Measurements from ENCODE around the gene GDF11.
A peak's percentile ranks its signal among the peaks of the same experiment; 100 is the strongest.
"Not testable (repeated sequence)": the region's sequence is repeated elsewhere in the genome, so short reads cannot be mapped to it uniquely, and the experiment has no call there.

GDF11 gene

GRCh38 chr12:55741931-55742680, 816 bp upstream of the GDF11 start:
- no peak for DNase-seq (ENCODE audit: low read depth in 2 of 2)

DNA sequence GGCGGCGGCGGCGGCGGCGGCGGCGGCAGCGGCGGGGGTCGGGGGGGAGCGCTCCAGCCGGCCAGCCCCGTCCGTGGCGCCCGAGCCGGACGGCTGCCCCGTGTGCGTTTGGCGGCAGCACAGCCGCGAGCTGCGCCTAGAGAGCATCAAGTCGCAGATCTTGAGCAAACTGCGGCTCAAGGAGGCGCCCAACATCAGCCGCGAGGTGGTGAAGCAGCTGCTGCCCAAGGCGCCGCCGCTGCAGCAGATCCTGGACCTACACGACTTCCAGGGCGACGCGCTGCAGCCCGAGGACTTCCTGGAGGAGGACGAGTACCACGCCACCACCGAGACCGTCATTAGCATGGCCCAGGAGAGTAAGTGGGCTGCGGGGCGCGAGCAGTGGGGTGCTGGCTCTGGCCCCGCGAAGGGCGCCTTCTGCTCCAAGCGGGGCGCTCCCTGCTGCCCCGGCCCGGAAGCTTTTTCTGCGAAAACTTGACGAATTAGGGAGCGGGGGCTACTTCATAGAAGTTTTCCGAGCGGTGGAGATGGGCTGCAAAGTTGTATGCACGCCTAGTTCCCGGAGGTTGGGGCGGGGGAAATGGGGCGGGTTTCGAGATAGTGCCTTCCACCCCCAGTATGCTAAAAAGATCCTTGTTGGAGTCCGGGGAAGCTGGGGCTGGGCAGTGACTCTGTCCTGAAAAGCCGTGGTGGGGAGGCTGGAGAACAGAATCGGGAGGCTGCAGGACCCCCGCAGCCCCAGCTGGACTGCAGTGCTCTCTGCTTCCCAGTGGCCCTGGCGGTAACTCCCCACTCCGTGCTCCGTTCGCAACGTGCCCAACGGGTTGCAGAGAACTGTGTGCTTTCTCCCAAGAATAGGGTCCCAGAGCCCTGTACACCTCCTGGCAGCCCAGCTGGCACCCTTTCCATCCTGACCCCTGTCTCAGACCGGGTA, 751 bp downstream of the GDF11 start:
- DNase-seq (ENCODE audit: low read depth in 2 of 2) = peak in 1 of 2 donors; percentile 35

GRCh38 chr12:55744340-55745030, 1.6 kb downstream of the GDF11 start:
- no peak for DNase-seq (ENCODE audit: low read depth in 2 of 2)

- DNase-seq (ENCODE audit: low read depth in 2 of 2) = no peak
Observed at GRCh38 chr12:55745361-55746173, 2.6 kb downstream of the GDF11 start.

DNA sequence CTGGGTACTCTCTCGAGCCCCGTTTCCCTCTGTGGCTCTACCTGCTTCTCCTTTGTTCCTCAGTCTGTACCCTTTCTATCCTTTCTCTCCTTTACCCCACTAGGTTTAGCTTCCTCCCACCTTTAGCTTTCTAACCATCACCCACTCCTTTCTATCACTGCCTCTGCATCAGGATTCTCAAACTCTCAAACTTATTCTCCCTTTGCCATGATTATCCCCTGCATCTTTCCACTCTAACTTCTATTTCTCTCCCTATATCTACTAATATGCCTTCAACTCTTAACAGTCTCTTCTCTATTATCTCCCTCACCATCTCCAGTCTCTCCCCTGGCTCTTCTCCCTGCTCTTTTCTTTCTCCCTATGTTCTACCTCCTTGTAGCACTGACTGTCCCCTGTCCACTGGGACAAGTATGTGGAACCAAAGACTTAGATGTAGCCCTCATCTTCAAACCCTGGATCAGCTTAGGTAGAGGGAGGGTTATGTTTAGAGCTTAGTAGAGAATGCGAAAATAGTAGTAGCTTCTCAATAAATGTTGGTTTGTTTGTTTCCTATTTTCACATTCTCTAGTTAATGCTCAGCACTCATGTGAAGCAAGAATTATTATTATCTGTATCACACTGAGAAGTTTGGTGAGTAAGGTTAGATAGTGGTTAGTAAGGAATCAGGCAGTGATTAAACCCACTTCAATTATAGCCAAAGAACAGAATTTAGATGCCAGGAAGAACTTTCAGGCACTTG, 3.4 kb downstream of the GDF11 start:
- DNase-seq (ENCODE audit: low read depth in 2 of 2) = no peak

- no peak for DNase-seq (ENCODE audit: low read depth in 2 of 2)
Observed at GRCh38 chr12:55746913-55747231, 4.0 kb downstream of the GDF11 start.

DNA sequence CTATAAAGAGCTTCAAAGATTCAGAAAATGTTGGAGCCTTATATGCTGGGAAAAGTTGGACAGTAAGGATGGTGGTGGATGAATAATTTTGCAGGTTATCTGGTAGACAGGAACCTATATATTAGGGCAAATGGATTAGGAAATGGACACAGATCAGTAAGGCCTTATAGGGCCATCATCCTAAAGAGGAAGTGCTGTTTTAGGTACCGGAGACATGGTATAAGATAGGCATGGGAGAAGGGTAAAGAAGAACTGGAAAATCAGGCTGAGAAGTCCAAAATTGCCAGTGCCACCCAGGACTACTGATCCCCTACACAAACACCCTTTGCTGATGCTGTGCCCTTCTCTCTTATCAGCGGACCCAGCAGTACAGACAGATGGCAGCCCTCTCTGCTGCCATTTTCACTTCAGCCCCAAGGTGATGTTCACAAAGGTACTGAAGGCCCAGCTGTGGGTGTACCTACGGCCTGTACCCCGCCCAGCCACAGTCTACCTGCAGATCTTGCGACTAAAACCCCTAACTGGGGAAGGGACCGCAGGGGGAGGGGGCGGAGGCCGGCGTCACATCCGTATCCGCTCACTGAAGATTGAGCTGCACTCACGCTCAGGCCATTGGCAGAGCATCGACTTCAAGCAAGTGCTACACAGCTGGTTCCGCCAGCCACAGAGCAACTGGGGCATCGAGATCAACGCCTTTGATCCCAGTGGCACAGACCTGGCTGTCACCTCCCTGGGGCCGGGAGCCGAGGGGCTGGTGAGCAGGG, 5.5 kb downstream of the GDF11 start:
- no peak for DNase-seq (ENCODE audit: low read depth in 2 of 2)

DNA sequence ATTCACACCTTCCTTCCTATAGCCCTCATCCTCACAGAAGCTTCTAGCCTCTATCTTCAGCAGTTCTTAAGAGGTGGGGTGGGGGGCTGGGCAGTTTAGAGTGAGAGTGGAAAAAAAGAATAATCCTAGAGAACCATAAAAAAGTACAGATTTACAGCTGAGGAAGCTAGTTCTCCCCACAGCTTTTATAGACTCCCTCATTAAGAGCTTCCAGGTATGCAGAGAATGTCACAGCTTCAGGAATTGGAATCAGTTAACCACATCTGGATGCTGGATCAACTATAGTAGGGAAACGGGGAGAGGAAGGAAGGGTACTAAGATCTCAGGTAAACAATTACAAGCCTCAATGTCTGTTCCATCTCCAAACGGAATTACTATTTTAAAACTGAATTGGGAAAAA, 12.3 kb downstream of the GDF11 start:
- no peak for DNase-seq (ENCODE audit: low read depth in 2 of 2)

- no peak for DNase-seq (ENCODE audit: low read depth in 2 of 2)
Observed at GRCh38 chr12:55757701-55758100, 14.8 kb downstream of the GDF11 start.

DNA sequence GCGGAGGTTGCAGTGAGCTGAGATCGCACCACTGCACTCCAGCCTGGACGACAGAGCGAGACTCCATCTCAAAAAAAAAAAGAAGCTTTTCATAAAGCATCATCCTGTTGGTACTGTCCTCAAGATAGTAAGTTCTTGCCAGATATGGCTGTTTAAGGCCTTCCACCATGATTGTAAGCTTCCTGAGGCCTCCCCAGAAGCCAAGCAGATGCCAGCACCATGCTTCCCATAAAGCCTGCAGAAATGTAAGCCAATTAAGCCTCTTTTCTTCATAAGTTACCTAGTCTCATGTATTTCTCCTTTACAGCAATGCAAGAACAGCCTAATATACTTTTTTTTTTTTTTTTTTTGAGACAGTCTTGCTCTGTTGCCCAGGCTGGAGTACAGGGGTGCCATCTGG, 15.7 kb downstream of the GDF11 start:
- DNase-seq (ENCODE audit: low read depth in 2 of 2) = not testable (repeated sequence)

DNA sequence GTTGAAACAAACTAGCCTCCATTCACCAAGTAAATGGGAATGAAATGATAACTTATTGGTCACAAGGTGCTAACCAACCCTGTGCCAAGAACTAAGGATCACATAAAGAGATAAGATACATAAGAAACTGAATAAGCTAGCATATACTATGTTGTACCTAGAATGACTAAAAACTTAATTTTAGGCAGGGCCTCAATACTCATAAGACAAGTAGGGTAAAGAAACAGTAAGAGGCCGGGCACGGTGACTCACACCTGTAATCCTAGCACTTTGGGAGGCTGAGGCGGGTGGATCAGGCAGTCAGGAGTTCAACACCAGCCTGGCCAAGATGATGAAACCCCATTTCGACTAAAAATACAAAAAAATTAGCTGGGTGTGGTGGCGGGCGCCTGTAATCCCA, 17.7 kb downstream of the GDF11 start:
- DNase-seq (ENCODE audit: low read depth in 2 of 2) = no peak

GRCh38 chr12:55762646-55763045, 19.7 kb downstream of the GDF11 start:
- DNase-seq (ENCODE audit: low read depth in 2 of 2) = no peak

GRCh38 chr12:55765736-55766290, 22.9 kb downstream of the GDF11 start:
- no peak for DNase-seq (ENCODE audit: low read depth in 2 of 2)

GRCh38 chr12:55767156-55767555, 24.2 kb downstream of the GDF11 start:
- no peak for DNase-seq (ENCODE audit: low read depth in 2 of 2)

- no peak for DNase-seq (ENCODE audit: low read depth in 2 of 2)
Observed at GRCh38 chr12:55771736-55772135, 28.8 kb downstream of the GDF11 start.

DNA sequence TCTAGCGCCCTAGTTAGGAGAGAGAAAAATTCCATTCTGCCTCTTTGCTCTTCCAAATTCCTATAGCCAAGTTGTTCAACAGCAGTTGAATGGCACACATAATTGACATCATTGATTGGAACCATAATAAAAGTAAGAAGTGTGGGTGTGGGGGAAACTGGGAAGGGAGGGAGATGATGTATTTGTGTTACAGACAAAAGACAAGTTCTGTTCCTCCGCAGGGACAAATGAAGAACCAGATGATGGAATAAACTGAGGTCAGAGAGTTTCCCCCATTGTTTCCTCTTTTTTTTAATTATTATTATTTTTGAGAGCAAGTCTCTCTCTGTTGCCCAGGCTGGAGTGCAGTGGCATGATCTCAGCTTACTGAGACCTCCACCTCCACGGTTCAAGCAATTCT, 34.9 kb downstream of the GDF11 start:
- DNase-seq (ENCODE audit: low read depth in 2 of 2) = no peak

DNA sequence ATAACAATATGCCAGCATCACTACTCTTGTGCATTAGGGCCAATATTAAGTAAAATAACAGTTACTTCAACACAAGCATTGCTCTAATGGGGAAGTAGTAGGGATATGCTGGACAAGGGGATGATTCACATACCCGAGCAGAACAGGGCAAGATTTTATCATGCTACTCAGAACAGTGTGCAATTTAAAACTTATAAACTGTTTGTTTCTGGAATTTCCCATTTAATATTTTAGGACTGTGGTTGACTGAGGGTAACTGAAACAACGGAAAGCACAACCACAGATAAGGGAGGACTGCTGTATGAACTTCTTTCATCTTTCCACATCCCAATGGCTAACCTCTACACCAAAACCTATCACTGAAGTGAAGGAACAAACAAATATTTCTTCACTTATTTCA, 37.8 kb downstream of the GDF11 start:
- DNase-seq (ENCODE audit: low read depth in 2 of 2) = no peak

DNA sequence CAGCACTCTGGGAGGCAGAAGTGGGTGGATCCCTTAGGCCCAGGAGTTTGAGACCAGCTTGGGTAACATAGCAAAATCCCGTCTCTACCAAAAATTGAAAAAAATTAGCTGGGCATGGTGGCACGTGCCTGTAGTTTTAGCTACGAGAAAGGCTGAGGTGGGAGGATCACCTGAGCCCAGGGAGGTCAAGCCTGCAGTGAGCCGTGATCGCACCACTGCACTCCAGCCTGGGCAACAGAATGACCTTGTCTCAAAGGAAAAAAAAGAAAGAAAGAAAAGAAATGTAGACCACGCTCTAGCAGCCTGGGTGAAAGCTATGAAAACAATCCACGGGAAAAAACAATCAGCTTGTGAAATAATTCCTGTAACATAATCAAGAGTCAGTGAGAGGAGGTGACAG, 45.6 kb downstream of the GDF11 start:
- no peak for DNase-seq (ENCODE audit: low read depth in 2 of 2)

GRCh38 chr12:55789171-55789570, 46.2 kb downstream of the GDF11 start:
- DNase-seq (ENCODE audit: low read depth in 2 of 2) = no peak

DNA sequence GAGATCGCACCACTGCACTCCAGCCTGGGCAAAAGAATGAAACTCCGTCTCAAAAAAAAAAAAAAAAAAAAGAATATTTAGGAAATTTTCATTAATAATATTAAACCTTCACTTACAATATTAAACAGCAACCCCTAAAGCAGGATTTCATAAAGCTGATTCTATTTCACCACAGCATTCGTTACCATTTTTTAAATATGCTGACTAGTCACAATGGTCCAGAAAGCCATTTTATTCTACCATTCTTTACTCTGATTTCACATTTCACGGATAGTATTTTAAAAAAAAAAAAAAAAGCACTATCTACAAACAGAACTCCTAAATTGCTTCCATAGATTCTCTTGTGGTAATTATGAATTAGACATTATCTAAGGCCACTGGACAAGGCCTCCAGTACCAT, 47.0 kb downstream of the GDF11 start:
- DNase-seq (ENCODE audit: low read depth in 2 of 2) = no peak
